ENCODE data around the gene EPM2AIP1. TPM values are rescaled to one million over a fixed set of nuclear protein-coding genes. Genes with fewer than 3 reads are reported as not detected.

Gene EPM2AIP1
- polyA plus RNA-seq, 2 of the 4 experiments (the other 2 are of a cell fraction): 10.3 to 15.7 TPM

DNA sequence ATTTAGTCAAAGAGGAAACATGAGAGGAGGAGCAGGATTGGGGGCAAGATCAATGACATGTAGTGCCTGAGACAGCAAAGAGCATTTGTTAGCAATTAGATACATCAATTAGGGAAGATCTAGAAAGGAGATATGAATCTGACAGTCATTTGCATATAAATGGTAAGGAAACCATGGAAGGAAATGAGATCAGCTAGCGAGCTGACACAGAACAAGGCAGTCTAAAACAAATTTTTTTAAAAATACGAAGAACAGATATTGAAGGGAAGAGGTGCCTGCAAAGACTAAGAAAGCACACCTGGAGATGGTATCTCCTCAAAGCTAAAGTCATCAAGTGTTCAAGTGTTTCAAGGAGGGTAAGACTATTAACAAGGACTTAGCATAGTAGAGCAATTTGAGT, 4.6 kb downstream of the EPM2AIP1 start:
- ATAC-seq: no peak
- Histone ChIP-seq H3K27ac (no peak overlapping the region), H3K4me2 (no peak overlapping the region), H3K4me3 (no peak overlapping the region), H3K4me1 (peaks cover 27% of the 10 kb centered on the region), H3K9me3 (no peaks in the 10 kb centered on the region)
- POLR2A ChIA-PET: no interaction called here
- no peak for TF ChIP-seq RCOR1 (IDR thresholded peaks at IDR 0.05; ENCODE audit: low read depth, low read length)
- TF ChIP-seq EHF (CRISPR knock-in tag; IDR thresholded peaks at IDR 0.05): no peak
- no peak for TF ChIP-seq CHD2 (IDR thresholded peaks at IDR 0.05; ENCODE audit: low read length, partially characterized antibody)
- no peak for TF ChIP-seq JUNB (IDR thresholded peaks at IDR 0.05)
- TF ChIP-seq ZSCAN20 (CRISPR knock-in tag; IDR thresholded peaks at IDR 0.05): no peak
- no peak for TF ChIP-seq JUN (IDR thresholded peaks at IDR 0.05)
- TF ChIP-seq CEBPB (IDR thresholded peaks at IDR 0.05): no peak
- no peak for TF ChIP-seq MYC (IDR thresholded peaks at IDR 0.05; ENCODE audit: borderline replicate concordance, low read length)
- TF ChIP-seq BHLHE40 (IDR thresholded peaks at IDR 0.05; ENCODE audit: low read depth, low read length): no peak
- no peak for TF ChIP-seq NFE2L2 (conservative IDR thresholded peaks at IDR 0.05; ENCODE audit: low read length)
- TF ChIP-seq CTCF (IDR thresholded peaks at IDR 0.05): no peak
- TF ChIP-seq, protein P1, sequence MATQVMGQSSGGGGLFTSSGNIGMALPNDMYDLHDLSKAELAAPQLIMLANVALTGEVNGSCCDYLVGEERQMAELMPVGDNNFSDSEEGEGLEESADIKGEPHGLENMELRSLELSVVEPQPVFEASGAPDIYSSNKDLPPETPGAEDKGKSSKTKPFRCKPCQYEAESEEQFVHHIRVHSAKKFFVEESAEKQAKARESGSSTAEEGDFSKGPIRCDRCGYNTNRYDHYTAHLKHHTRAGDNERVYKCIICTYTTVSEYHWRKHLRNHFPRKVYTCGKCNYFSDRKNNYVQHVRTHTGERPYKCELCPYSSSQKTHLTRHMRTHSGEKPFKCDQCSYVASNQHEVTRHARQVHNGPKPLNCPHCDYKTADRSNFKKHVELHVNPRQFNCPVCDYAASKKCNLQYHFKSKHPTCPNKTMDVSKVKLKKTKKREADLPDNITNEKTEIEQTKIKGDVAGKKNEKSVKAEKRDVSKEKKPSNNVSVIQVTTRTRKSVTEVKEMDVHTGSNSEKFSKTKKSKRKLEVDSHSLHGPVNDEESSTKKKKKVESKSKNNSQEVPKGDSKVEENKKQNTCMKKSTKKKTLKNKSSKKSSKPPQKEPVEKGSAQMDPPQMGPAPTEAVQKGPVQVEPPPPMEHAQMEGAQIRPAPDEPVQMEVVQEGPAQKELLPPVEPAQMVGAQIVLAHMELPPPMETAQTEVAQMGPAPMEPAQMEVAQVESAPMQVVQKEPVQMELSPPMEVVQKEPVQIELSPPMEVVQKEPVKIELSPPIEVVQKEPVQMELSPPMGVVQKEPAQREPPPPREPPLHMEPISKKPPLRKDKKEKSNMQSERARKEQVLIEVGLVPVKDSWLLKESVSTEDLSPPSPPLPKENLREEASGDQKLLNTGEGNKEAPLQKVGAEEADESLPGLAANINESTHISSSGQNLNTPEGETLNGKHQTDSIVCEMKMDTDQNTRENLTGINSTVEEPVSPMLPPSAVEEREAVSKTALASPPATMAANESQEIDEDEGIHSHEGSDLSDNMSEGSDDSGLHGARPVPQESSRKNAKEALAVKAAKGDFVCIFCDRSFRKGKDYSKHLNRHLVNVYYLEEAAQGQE (IDR thresholded peaks at IDR 0.05): no peak
- TF ChIP-seq KDM5A (IDR thresholded peaks at IDR 0.05): no peak
- DNase-seq (ENCODE audit: low read depth in 1 of 2, low spot score in 1 of 2): no peak
- CTCF ChIA-PET: interaction anchor here (1.4 kb wide), 1 partner anchor 29 kb away, joined by 8 read pairs; no protein-coding TSS in a partner anchor
- WGBS (ENCODE audit: missing lambda C conversion rate): 93% methylated on average over 2 of the region's 2 CpGs
- FAIRE-seq: no peak

DNA sequence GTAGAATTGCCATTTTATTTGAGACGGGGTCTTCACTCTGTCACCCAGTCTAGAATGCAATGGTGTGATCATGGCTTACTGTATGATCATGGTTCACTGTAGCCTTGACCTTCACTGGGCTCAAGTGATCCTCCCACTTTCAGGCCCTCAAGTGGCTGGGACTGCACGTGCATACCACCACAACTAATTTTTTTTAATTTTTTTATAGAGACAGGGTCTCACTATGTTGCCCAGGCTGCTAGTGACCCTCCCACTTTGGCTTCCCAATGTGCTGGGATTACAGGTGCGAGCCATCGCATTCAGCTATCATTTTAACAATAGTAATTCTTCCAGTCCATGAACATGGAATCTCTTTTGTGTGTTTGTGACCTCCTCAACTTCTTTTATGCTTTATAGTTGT, 11.9 kb downstream of the EPM2AIP1 start:
- ChIA-PET CTCF (interaction anchor here (1.6 kb wide), 1 partner anchor 12 kb away, joined by 4 read pairs; the partner anchor contains the start of genes EPM2AIP1 and MLH1), POLR2A (interaction anchor here (2.6 kb wide), 1 partner anchor 12 kb away, joined by 10 read pairs; the partner anchor contains the start of genes EPM2AIP1 and MLH1)
- no peak for DNase-seq (ENCODE audit: low read depth in 1 of 2, low spot score in 1 of 2)
- H3K4me2 ChIP-seq: no peak overlapping the region
- TF ChIP-seq EHMT2 (IDR thresholded peaks at IDR 0.05; ENCODE audit: low read depth) (no peak), RNF2 (IDR thresholded peaks at IDR 0.05; ENCODE audit: borderline replicate concordance, low read depth) (no peak), PHF8 (IDR thresholded peaks at IDR 0.05; ENCODE audit: borderline replicate concordance, low read depth) (no peak), CTCF (IDR thresholded peaks at IDR 0.05) (no peak), CHD4 (IDR thresholded peaks at IDR 0.05; ENCODE audit: borderline replicate concordance) (no peak), ELK1 (IDR thresholded peaks at IDR 0.05; ENCODE audit: low read depth, low read length) (no peak), FOSB (CRISPR knock-in tag; IDR thresholded peaks at IDR 0.05) (no peak), TFCP2L1 (CRISPR knock-in tag; IDR thresholded peaks at IDR 0.05) (no peak), BHLHE40 (IDR thresholded peaks at IDR 0.05; ENCODE audit: low read depth, low read length) (no peak)
- TF ChIP-seq, protein P2, sequence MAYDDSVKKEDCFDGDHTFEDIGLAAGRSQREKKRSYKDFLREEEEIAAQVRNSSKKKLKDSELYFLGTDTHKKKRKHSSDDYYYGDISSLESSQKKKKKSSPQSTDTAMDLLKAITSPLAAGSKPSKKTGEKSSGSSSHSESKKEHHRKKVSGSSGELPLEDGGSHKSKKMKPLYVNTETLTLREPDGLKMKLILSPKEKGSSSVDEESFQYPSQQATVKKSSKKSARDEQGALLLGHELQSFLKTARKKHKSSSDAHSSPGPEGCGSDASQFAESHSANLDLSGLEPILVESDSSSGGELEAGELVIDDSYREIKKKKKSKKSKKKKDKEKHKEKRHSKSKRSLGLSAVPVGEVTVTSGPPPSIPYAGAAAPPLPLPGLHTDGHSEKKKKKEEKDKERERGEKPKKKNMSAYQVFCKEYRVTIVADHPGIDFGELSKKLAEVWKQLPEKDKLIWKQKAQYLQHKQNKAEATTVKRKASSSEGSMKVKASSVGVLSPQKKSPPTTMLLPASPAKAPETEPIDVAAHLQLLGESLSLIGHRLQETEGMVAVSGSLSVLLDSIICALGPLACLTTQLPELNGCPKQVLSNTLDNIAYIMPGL (CRISPR knock-in tag; IDR thresholded peaks at IDR 0.05; ENCODE audit: borderline replicate concordance): no peak
- TF ChIP-seq, protein P3, sequence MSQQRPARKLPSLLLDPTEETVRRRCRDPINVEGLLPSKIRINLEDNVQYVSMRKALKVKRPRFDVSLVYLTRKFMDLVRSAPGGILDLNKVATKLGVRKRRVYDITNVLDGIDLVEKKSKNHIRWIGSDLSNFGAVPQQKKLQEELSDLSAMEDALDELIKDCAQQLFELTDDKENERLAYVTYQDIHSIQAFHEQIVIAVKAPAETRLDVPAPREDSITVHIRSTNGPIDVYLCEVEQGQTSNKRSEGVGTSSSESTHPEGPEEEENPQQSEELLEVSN (IDR thresholded peaks at IDR 0.05; ENCODE audit: borderline replicate concordance, low read depth): no peak
- WGBS (ENCODE audit: missing lambda C conversion rate): 96% methylated on average over 4 of the region's 4 CpGs
- H3K4me1 ChIP-seq: no peaks in the 10 kb centered on the region
- FAIRE-seq: no peak
- ATAC-seq: peak in 1 of 2 experiments; percentile 25; a peak in 1 of 6 replicates
- no peak overlapping the region for H3K27ac ChIP-seq
- H3K9me3 ChIP-seq: peaks cover 19% of the 10 kb centered on the region; the same call in 1 of the 3 replicates
- H3K4me3 ChIP-seq: no peak overlapping the region
